ENCODE results near the gene ZBTB11. TPM values are rescaled to one million over a fixed set of nuclear protein-coding genes. Genes with fewer than 3 reads are reported as not detected.

ZBTB11 gene
- total RNA-seq, 4 donors from 2014 or later = 14.6 to 20.9 (median 16.1) TPM

DNA sequence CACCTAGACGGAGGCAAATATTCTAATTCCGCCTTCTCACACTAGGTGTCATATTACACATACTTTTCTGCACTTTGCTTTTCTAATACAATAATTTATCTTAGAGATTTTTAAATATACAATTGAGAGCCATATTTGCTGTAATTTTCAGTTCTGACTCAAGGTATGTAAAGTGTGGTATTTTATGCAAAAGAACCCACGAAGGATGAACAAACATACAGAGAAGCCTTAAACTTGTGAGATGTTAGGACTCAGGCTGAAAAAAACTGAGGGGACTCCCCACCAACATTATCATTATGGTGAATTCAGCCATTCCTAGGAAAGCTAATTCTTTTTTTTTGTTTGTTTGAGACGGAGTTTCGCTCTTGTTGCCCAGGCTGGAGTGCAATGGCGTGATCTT is 9.6 kb downstream of the ZBTB11 start:
- intact Hi-C loops (cut with DNase I; ENCODE audit: low total_unique reads) = no loop called here
- Histone ChIP-seq H3K9me3 (no peaks in the 10 kb centered on the region), H3K27me3 (no peaks in the 10 kb centered on the region), H3K4me1 (no peaks in the 10 kb centered on the region), H3K4me3 (no peak overlapping the region), H3K27ac (no peak overlapping the region), H3K36me3 (peaks cover 0 to 74% of the 10 kb centered on the region in 2 donors)
- DNase-seq (no peak), ATAC-seq (no peak)
- TF ChIP-seq, protein P1, sequence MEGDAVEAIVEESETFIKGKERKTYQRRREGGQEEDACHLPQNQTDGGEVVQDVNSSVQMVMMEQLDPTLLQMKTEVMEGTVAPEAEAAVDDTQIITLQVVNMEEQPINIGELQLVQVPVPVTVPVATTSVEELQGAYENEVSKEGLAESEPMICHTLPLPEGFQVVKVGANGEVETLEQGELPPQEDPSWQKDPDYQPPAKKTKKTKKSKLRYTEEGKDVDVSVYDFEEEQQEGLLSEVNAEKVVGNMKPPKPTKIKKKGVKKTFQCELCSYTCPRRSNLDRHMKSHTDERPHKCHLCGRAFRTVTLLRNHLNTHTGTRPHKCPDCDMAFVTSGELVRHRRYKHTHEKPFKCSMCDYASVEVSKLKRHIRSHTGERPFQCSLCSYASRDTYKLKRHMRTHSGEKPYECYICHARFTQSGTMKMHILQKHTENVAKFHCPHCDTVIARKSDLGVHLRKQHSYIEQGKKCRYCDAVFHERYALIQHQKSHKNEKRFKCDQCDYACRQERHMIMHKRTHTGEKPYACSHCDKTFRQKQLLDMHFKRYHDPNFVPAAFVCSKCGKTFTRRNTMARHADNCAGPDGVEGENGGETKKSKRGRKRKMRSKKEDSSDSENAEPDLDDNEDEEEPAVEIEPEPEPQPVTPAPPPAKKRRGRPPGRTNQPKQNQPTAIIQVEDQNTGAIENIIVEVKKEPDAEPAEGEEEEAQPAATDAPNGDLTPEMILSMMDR (IDR thresholded peaks at IDR 0.05 in 4 of 5, conservative IDR thresholded peaks at IDR 0.05 in 1 of 5) = no peak
- no peak for TF ChIP-seq POLR2A (IDR thresholded peaks at IDR 0.05)
- in situ Hi-C loops (cut with MboI; ENCODE audit: low sequenced_read_pairs in 4 of 4) = no loop called here

DNA sequence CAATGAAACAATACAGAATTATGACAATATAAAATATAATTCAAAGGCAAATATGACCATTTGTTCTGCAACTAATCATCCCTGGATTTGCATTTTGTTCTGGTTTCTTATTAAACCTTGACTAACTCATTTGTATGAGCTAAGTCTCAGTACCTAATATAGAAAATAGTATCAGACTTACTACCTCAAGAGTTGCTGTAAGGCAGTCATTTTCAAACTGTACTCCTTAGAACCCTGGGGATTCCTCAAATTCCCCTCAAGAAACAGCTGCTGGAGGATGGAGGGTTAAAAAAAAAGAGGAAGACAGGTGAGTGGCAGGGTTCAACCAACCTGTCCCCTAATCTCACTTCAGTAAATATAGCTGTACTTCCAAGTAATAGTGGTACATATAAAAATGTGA is 11.1 kb downstream of the ZBTB11 start:
- no peaks in the 10 kb centered on the region for H3K4me1 ChIP-seq
- in situ Hi-C loops (cut with MboI; ENCODE audit: low sequenced_read_pairs in 4 of 4) (no loop called here), intact Hi-C loops (cut with DNase I; ENCODE audit: low total_unique reads) (no loop called here)
- H3K9me3 ChIP-seq = no peaks in the 10 kb centered on the region
- no peak overlapping the region for H3K27ac ChIP-seq
- ATAC-seq (no peak), DNase-seq (no peak)
- H3K36me3 ChIP-seq = peaks cover 2 to 77% of the 10 kb centered on the region in 2 donors
- TF ChIP-seq POLR2A (IDR thresholded peaks at IDR 0.05) = no peak
- TF ChIP-seq, protein P1 (IDR thresholded peaks at IDR 0.05 in 4 of 5, conservative IDR thresholded peaks at IDR 0.05 in 1 of 5) = no peak
- H3K4me3 ChIP-seq = no peak overlapping the region
- no peaks in the 10 kb centered on the region for H3K27me3 ChIP-seq

GRCh38 chr3:101665357-101665756 is 11.6 kb downstream of the ZBTB11 start:
- DNase-seq (no peak), ATAC-seq (peak in 1 of 2 donors; percentile 14)
- H3K27ac ChIP-seq = no peak overlapping the region
- intact Hi-C loops (cut with DNase I; ENCODE audit: low total_unique reads) (no loop called here), in situ Hi-C loops (cut with MboI; ENCODE audit: low sequenced_read_pairs in 4 of 4) (no loop called here)
- H3K4me1 ChIP-seq = no peaks in the 10 kb centered on the region
- TF ChIP-seq, protein P1 (IDR thresholded peaks at IDR 0.05 in 4 of 5, conservative IDR thresholded peaks at IDR 0.05 in 1 of 5) = no peak
- no peak for TF ChIP-seq POLR2A (IDR thresholded peaks at IDR 0.05)
- no peak overlapping the region for H3K4me3 ChIP-seq
- peaks cover 2 to 78% of the 10 kb centered on the region in 2 donors for H3K36me3 ChIP-seq
- no peaks in the 10 kb centered on the region for H3K9me3 ChIP-seq
- H3K27me3 ChIP-seq = no peaks in the 10 kb centered on the region

GRCh38 chr3:101660714-101661113 is 16.2 kb downstream of the ZBTB11 start:
- DNase-seq (no peak), ATAC-seq (no peak)
- Histone ChIP-seq H3K27me3 (no peaks in the 10 kb centered on the region), H3K4me3 (no peak overlapping the region), H3K36me3 (peaks cover 2 to 90% of the 10 kb centered on the region in 2 donors), H3K9me3 (no peaks in the 10 kb centered on the region), H3K27ac (no peak overlapping the region), H3K4me1 (no peaks in the 10 kb centered on the region)
- intact Hi-C loops (cut with DNase I; ENCODE audit: low total_unique reads) = no loop called here
- in situ Hi-C loops (cut with MboI; ENCODE audit: low sequenced_read_pairs in 4 of 4) = no loop called here
- TF ChIP-seq, protein P1 (IDR thresholded peaks at IDR 0.05 in 4 of 5, conservative IDR thresholded peaks at IDR 0.05 in 1 of 5) = no peak
- no peak for TF ChIP-seq POLR2A (IDR thresholded peaks at IDR 0.05)

GRCh38 chr3:101656651-101657050 is 20.3 kb downstream of the ZBTB11 start:
- ATAC-seq = no peak
- H3K4me3 ChIP-seq = no peak overlapping the region
- H3K36me3 ChIP-seq = peaks cover 2 to 100% of the 10 kb centered on the region in 2 donors
- no peaks in the 10 kb centered on the region for H3K9me3 ChIP-seq
- DNase-seq = no peak
- TF ChIP-seq, protein P1 (IDR thresholded peaks at IDR 0.05 in 4 of 5, conservative IDR thresholded peaks at IDR 0.05 in 1 of 5) = no peak
- TF ChIP-seq POLR2A (IDR thresholded peaks at IDR 0.05) = no peak
- H3K27ac ChIP-seq = no peak overlapping the region
- in situ Hi-C loops (cut with MboI; ENCODE audit: low sequenced_read_pairs in 4 of 4) (no loop called here), intact Hi-C loops (cut with DNase I; ENCODE audit: low total_unique reads) (no loop called here)
- no peaks in the 10 kb centered on the region for H3K4me1 ChIP-seq
- H3K27me3 ChIP-seq = no peaks in the 10 kb centered on the region

All from gastrocnemius medialis (tissue), 4 donors.